ENCODE data around the gene CYP4F3.
"Not testable (repeated sequence)": the region's sequence is repeated elsewhere in the genome, so short reads cannot be mapped to it uniquely, and the experiment has no call there.

Gene CYP4F3

DNA sequence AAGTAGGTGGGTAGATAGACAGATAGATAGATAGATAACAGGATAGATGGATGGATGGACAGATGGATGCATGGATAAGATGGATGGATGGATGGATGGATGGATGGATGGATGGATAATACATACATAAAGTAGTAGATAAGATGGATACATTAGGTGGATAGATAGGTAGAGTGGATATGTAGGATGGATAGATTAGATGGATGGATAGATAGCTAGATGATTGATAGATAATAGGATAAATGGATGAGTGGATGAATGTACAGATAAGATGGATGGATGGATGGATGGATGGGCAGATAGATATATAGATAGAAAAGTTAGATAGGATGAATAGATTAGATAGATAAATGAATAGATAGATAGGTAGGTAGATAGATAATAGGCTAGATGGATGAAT, 2.1 kb downstream of the CYP4F3 start:
- Mint-ChIP-seq H3K4me1 (ENCODE audit: low read depth) (peaks cover 3% of the 10 kb centered on the region), H3K27me3 (peaks cover 4% of the 10 kb centered on the region), H3K27ac (no peak overlapping the region), H3K36me3 (no peaks in the 10 kb centered on the region), H3K9me3 (ENCODE audit: low read depth) (no peaks in the 10 kb centered on the region), H3K4me3 (no peak overlapping the region)

DNA sequence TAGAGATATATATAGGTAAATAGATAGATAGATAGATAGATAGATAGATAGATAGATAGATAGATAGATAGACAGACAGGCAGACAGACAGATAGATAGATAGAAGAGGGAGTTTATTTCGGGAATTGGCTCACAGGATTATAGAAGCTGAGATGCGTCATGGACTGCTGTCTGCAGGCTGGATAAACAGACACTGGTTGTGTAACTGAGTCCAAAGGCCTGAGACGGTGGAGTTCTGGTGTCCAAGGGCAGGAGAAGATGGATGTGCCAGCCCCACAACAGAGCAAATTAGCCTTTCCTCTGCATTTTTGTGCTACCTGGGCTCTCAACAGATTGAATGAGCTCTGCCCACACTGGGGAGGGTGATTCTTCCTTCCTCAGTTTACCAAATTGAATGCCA, 2.7 kb downstream of the CYP4F3 start:
- no peak overlapping the region for H3K4me3 Mint-ChIP-seq
- no peaks in the 10 kb centered on the region for H3K36me3 Mint-ChIP-seq
- H3K27me3 Mint-ChIP-seq: peaks cover 4% of the 10 kb centered on the region
- H3K4me1 Mint-ChIP-seq (ENCODE audit: low read depth): peaks cover 3% of the 10 kb centered on the region
- H3K27ac Mint-ChIP-seq: no peak overlapping the region
- no peaks in the 10 kb centered on the region for H3K9me3 Mint-ChIP-seq (ENCODE audit: low read depth)

GRCh38 chr19:15644066-15644741, 3.5 kb downstream of the CYP4F3 start:
- Mint-ChIP-seq H3K36me3 (no peaks in the 10 kb centered on the region), H3K27me3 (peaks cover 4% of the 10 kb centered on the region)

GRCh38 chr19:15644816-15645215, 4.1 kb downstream of the CYP4F3 start:
- Mint-ChIP-seq H3K4me1 (ENCODE audit: low read depth) (peaks cover 3% of the 10 kb centered on the region), H3K36me3 (no peaks in the 10 kb centered on the region), H3K27me3 (peaks cover 8% of the 10 kb centered on the region), H3K9me3 (ENCODE audit: low read depth) (no peaks in the 10 kb centered on the region), H3K4me3 (no peak overlapping the region), H3K27ac (no peak overlapping the region)

More at GRCh38 chr19:15644066-15644741, 3.5 kb downstream of the CYP4F3 start:
- H3K27ac Mint-ChIP-seq: no peak overlapping the region
- H3K9me3 Mint-ChIP-seq (ENCODE audit: low read depth): no peaks in the 10 kb centered on the region
- H3K4me1 Mint-ChIP-seq (ENCODE audit: low read depth): peaks cover 3% of the 10 kb centered on the region
- no peak overlapping the region for H3K4me3 Mint-ChIP-seq

GRCh38 chr19:15649526-15649925, 8.8 kb downstream of the CYP4F3 start:
- no peaks in the 10 kb centered on the region for H3K9me3 Mint-ChIP-seq (ENCODE audit: low read depth)
- peaks cover 26% of the 10 kb centered on the region for H3K27me3 Mint-ChIP-seq
- H3K27ac Mint-ChIP-seq: no peak overlapping the region
- no peaks in the 10 kb centered on the region for H3K36me3 Mint-ChIP-seq
- H3K4me3 Mint-ChIP-seq: no peak overlapping the region
- no peaks in the 10 kb centered on the region for H3K4me1 Mint-ChIP-seq (ENCODE audit: low read depth)

- not testable (repeated sequence) for H3K4me1 Mint-ChIP-seq (ENCODE audit: low read depth); H3K9me3 Mint-ChIP-seq (ENCODE audit: low read depth); H3K36me3 Mint-ChIP-seq; H3K4me3 Mint-ChIP-seq; H3K27ac Mint-ChIP-seq
- peaks cover 31% of the 10 kb centered on the region for H3K27me3 Mint-ChIP-seq
Measured at GRCh38 chr19:15650123-15650522, 9.4 kb downstream of the CYP4F3 start.

DNA sequence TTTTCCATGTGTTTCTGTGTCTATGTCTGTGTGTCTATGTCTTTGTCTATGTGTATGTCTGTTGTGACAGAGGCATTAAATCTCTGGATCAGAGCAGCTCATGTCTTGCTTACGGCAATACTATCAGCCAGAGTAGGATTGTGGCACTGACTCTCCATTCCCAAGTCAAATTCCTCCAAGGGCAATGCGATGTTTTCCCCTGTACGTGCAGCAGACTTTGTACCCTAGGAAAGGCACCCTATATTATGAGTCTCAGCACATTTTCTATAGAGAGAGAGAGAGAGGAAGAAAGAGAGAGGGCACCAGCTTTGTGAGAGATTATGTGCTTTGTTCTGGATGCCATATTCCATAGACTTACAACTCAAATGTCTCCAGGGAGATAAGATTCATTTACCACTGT, 11.1 kb downstream of the CYP4F3 start:
- H3K4me3 Mint-ChIP-seq: no peak overlapping the region
- H3K9me3 Mint-ChIP-seq (ENCODE audit: low read depth): no peaks in the 10 kb centered on the region
- no peaks in the 10 kb centered on the region for H3K4me1 Mint-ChIP-seq (ENCODE audit: low read depth)
- no peaks in the 10 kb centered on the region for H3K36me3 Mint-ChIP-seq
- H3K27me3 Mint-ChIP-seq: peaks cover 34% of the 10 kb centered on the region
- H3K27ac Mint-ChIP-seq: no peak overlapping the region

GRCh38 chr19:15652559-15653278, 12.0 kb downstream of the CYP4F3 start:
- Mint-ChIP-seq H3K36me3 (no peaks in the 10 kb centered on the region), H3K27ac (no peak overlapping the region), H3K4me1 (ENCODE audit: low read depth) (no peaks in the 10 kb centered on the region), H3K27me3 (peaks cover 38% of the 10 kb centered on the region), H3K9me3 (ENCODE audit: low read depth) (no peaks in the 10 kb centered on the region), H3K4me3 (no peak overlapping the region)

GRCh38 chr19:15656467-15656866, 15.8 kb downstream of the CYP4F3 start:
- no peak overlapping the region for H3K27ac Mint-ChIP-seq
- H3K27me3 Mint-ChIP-seq: peaks cover 43% of the 10 kb centered on the region
- no peaks in the 10 kb centered on the region for H3K4me1 Mint-ChIP-seq (ENCODE audit: low read depth)
- no peak overlapping the region for H3K4me3 Mint-ChIP-seq
- H3K9me3 Mint-ChIP-seq (ENCODE audit: low read depth): no peaks in the 10 kb centered on the region
- peaks cover 5% of the 10 kb centered on the region for H3K36me3 Mint-ChIP-seq

DNA sequence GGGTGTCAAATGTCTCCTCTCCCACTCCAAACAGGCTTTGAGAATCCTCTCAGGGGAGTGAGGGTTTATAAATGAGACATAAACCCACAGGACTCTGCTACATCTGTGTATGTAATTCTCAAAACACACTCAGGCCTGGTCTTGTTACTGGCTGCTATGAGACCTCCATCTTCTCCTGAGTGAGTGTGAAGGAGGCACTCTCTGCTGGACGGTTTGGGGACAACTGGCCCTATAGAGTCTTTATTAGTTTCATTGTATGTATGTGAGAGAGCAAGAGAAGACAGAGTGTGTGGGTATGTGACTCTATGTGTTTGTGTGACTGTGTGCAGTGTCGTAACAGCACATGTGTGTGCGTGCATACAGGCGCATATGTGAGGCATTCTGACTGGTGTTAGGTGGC, 22.6 kb downstream of the CYP4F3 start:
- Mint-ChIP-seq H3K4me1 (ENCODE audit: low read depth) (no peaks in the 10 kb centered on the region), H3K9me3 (ENCODE audit: low read depth) (no peaks in the 10 kb centered on the region), H3K27ac (no peak overlapping the region), H3K27me3 (peaks cover 14% of the 10 kb centered on the region), H3K4me3 (no peak overlapping the region), H3K36me3 (peaks cover 5% of the 10 kb centered on the region)

GRCh38 chr19:15666186-15666585, 25.5 kb downstream of the CYP4F3 start:
- Mint-ChIP-seq H3K9me3 (ENCODE audit: low read depth) (no peaks in the 10 kb centered on the region), H3K27ac (no peak overlapping the region), H3K4me3 (no peak overlapping the region), H3K27me3 (peaks cover 9% of the 10 kb centered on the region), H3K4me1 (ENCODE audit: low read depth) (no peaks in the 10 kb centered on the region), H3K36me3 (no peaks in the 10 kb centered on the region)

DNA sequence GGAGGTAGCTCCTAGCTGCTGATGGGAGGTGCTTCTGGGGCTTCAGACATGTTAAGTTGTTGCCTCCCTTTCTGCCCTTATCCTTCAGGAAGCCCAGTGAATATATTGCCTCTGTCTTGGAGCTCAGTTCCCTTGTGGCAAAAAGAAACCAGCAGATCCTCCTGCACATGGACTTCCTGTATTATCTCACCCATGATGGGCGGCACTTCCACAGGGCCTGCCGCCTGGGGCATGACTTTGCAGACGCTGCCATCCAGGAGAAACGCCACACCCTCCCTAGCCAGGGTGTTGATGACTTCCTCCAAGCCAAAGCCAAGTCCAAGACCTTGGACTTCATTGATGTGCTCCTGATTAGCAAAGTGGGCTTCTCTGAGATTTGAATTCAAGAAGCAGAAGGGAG, 26.2 kb downstream of the CYP4F3 start:
- no peak overlapping the region for H3K27ac Mint-ChIP-seq
- H3K4me3 Mint-ChIP-seq: no peak overlapping the region
- H3K36me3 Mint-ChIP-seq: no peaks in the 10 kb centered on the region
- H3K4me1 Mint-ChIP-seq (ENCODE audit: low read depth): peaks cover under 1% of the 10 kb centered on the region
- peaks cover 4% of the 10 kb centered on the region for H3K27me3 Mint-ChIP-seq
- H3K9me3 Mint-ChIP-seq (ENCODE audit: low read depth): no peaks in the 10 kb centered on the region

- Mint-ChIP-seq H3K27me3 (no peaks in the 10 kb centered on the region), H3K4me1 (ENCODE audit: low read depth) (peaks cover 20% of the 10 kb centered on the region), H3K9me3 (ENCODE audit: low read depth) (no peaks in the 10 kb centered on the region), H3K27ac (no peak overlapping the region), H3K36me3 (no peaks in the 10 kb centered on the region), H3K4me3 (no peak overlapping the region)
Measured at GRCh38 chr19:15669440-15669839, 28.7 kb downstream of the CYP4F3 start.

- H3K27me3 Mint-ChIP-seq: no peaks in the 10 kb centered on the region
- H3K4me3 Mint-ChIP-seq: no peak overlapping the region
- no peaks in the 10 kb centered on the region for H3K9me3 Mint-ChIP-seq (ENCODE audit: low read depth)
- H3K4me1 Mint-ChIP-seq (ENCODE audit: low read depth): peaks cover 24% of the 10 kb centered on the region
- H3K27ac Mint-ChIP-seq: no peak overlapping the region
- H3K36me3 Mint-ChIP-seq: no peaks in the 10 kb centered on the region
Measured at GRCh38 chr19:15669891-15670290, 29.2 kb downstream of the CYP4F3 start.

- Mint-ChIP-seq H3K4me1 (ENCODE audit: low read depth) (peaks cover 28% of the 10 kb centered on the region), H3K36me3 (no peaks in the 10 kb centered on the region), H3K27me3 (no peaks in the 10 kb centered on the region), H3K27ac (no peak overlapping the region), H3K4me3 (no peak overlapping the region), H3K9me3 (ENCODE audit: low read depth) (no peaks in the 10 kb centered on the region)
Measured at GRCh38 chr19:15671237-15671821, 30.6 kb downstream of the CYP4F3 start.

Measured in activated naive CD8-positive, alpha-beta T cell (primary cell).